GM23338 (cell line): Measurements from ENCODE around the gene KRT84. TPM values are rescaled to one million over a fixed set of nuclear protein-coding genes. Genes with fewer than 3 reads are reported as not detected.
"Not testable (repeated sequence)": the region's sequence is repeated elsewhere in the genome, so short reads cannot be mapped to it uniquely, and the experiment has no call there.

Experiments used
- ATAC-seq: fragments of 200-7000 bp; cut with Tn5 transposase; 3 replicates; pipeline ENCODE4 v1.9.1; 2020
- DNase-seq: peaks from one replicate; pipeline ENCODE4 v3.0.0-alpha.2; 2015; ENCODE audit warnings: low spot score
- H2AFZ ChIP-seq: fragments of 200-600 bp; sonication (generic); 2 replicates; pipeline ENCODE4 v1.8.0; 2016; ENCODE audit warnings: antibody characterized with exemption, mild to moderate bottlenecking, moderate library complexity
- H3F3A ChIP-seq: fragments of 200-600 bp; sonication (generic); replicated peaks from 2 replicates; pipeline ENCODE4 v1.8.0; 2017; ENCODE audit warnings: antibody characterized with exemption, mixed run types, low read depth
- H3K27ac ChIP-seq: fragments of 200-600 bp; sonication (generic); 2 replicates; pipeline ENCODE4 v1.6.1; 2016; ENCODE audit warnings: low read depth
- H3K27me3 ChIP-seq: fragments of 200-600 bp; sonication (generic); 2 replicates; pipeline ENCODE4 v1.8.0; 2016; ENCODE audit warnings: mild to moderate bottlenecking, mixed run types, moderate library complexity; ENCODE audit not compliant: insufficient read depth
- H3K36me3 ChIP-seq: fragments of 200-600 bp; sonication (generic); 2 replicates; pipeline ENCODE4 v1.8.0; 2016; ENCODE audit warnings: mild to moderate bottlenecking; ENCODE audit not compliant: insufficient read depth
- H3K4me1 ChIP-seq: fragments of 200-600 bp; sonication (generic); 2 replicates; pipeline ENCODE4 v1.8.0; 2016; ENCODE audit warnings: mild to moderate bottlenecking, moderate library complexity; ENCODE audit not compliant: insufficient read depth
- H3K4me2 ChIP-seq: fragments of 200-600 bp; sonication (generic); 2 replicates; pipeline ENCODE4 v1.7.1; 2017; ENCODE audit warnings: mixed run types
- H3K4me3 ChIP-seq: fragments of 200-600 bp; sonication (generic); 2 replicates; pipeline ENCODE4 v1.6.1; 2016; ENCODE audit warnings: mixed run types
- H3K79me2 ChIP-seq: fragments of 200-600 bp; sonication (generic); replicated peaks from 2 replicates; pipeline ENCODE4 v1.8.0; 2017; ENCODE audit warnings: mild to moderate bottlenecking; ENCODE audit not compliant: insufficient read depth
- H3K9me2 ChIP-seq: fragments of 200-600 bp; sonication (generic); 2 replicates; pipeline ENCODE4 v1.8.0; 2017; ENCODE audit not compliant: insufficient read depth
- H4K20me1 ChIP-seq: fragments of 200-600 bp; sonication (generic); replicated peaks from 2 replicates; pipeline ENCODE4 v1.8.0; 2017; ENCODE audit warnings: mild to moderate bottlenecking; ENCODE audit not compliant: insufficient read depth
- H3K27ac Mint-ChIP-seq: 2 replicates; pipeline ENCODE4 v1.8.0; 2020; ENCODE audit warnings: inconsistent platforms, mild to moderate bottlenecking, moderate library complexity, mixed read lengths
- H3K27me3 Mint-ChIP-seq: 3 replicates; pipeline ENCODE4 v1.8.0; 2022; ENCODE audit warnings: low read depth, mild to moderate bottlenecking, moderate library complexity, mixed read lengths, inconsistent platforms; ENCODE audit not compliant: insufficient read depth, poor library complexity
- H3K36me3 Mint-ChIP-seq: 3 replicates; pipeline ENCODE4 v1.8.0; 2021; ENCODE audit warnings: low read depth, mild to moderate bottlenecking, inconsistent platforms, moderate library complexity, mixed read lengths
- H3K4me1 Mint-ChIP-seq: 3 replicates; pipeline ENCODE4 v1.8.0; 2020; ENCODE audit warnings: mild to moderate bottlenecking, inconsistent platforms, mixed read lengths
- H3K4me3 Mint-ChIP-seq: 3 replicates; pipeline ENCODE4 v1.8.0; 2021; ENCODE audit warnings: moderate library complexity, mild to moderate bottlenecking, inconsistent platforms, mixed read lengths
- H3K9me3 Mint-ChIP-seq: 3 replicates; pipeline ENCODE4 v1.8.0; 2020; ENCODE audit warnings: moderate library complexity, mild to moderate bottlenecking, inconsistent platforms, mixed read lengths
- EZH2 ChIP-seq: fragments of 200-600 bp; sonication (generic); IDR thresholded peaks from one replicate; pipeline ENCODE4 v1.8.0; 2017; ENCODE audit warnings: antibody characterized with exemption, mild to moderate bottlenecking, low read depth; ENCODE audit not compliant: unreplicated experiment
- NANOG ChIP-seq: IDR thresholded peaks from 2 replicates; pipeline ENCODE4 v1.6.1; 2016; ENCODE audit warnings: antibody characterized with exemption, borderline replicate concordance
- ZNF114 ChIP-seq: fragments of 250-450 bp; sonication (Bioruptor Pico); IDR thresholded peaks from 2 replicates; pipeline ENCODE4 v1.5.0; 2020; ENCODE audit warnings: mild to moderate bottlenecking, moderate library complexity
- ZNF331 ChIP-seq: fragments of 250-450 bp; sonication (Bioruptor Pico); IDR thresholded peaks from 2 replicates; pipeline ENCODE4 v1.5.0; 2020; ENCODE audit warnings: low read depth, mild to moderate bottlenecking, moderate library complexity
- polyA plus RNA-seq: library from polyadenylated mRNA; unstranded; fragments of >200 nt; fragmentation: Nextera tagmentation; extraction: Ambion mirVana; gene quantifications from 2 replicates; pipeline ENCODE4 v1.2.1, GENCODE V29; 2016
- total RNA-seq: library from RNA; depleted of rRNA; stranded (reverse); fragments of >200 nt; shearing (Covaris generic); gene quantifications from 2 replicates; pipeline ENCODE4 v1.2.3, GENCODE V29; 2014
- TF ChIP-seq, protein P1 (sequence below), 2 experiments: fragments of 200-600 bp in 1 of 2; sonication (generic) in 1 of 2; conservative IDR thresholded peaks; 2 replicates each; pipeline versions ENCODE4 v1.5.1 to v1.6.1; 2016 to 2017; ENCODE audit warnings: antibody characterized with exemption in 2 of 2, low read depth in 2 of 2, mild to moderate bottlenecking in 2 of 2, moderate library complexity in 1 of 2

KRT84 gene
- total and polyA plus RNA-seq, 2 experiments from 2014 or later: not detected

DNA sequence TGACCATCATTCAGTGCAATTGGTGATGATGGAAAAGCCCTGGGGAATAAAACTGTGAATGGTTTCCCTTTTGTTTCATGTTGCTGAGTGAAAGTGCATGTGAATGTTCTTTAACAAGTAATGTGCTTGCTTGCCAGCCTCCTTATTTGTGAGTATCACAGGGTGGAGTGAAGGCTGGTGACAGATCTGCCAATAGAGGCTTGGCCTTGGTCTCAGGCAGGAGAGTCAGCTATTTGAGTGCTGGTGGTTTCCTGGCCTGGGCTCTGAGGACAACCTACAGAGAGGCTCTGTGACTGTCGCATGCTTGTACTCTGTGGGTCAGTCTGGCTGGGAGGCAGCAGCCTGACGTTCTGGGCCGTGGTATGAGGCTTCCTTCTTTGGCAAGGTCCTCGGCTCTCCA, 38.9 kb downstream of the KRT84 start (continued):
- TF ChIP-seq, protein P1, sequence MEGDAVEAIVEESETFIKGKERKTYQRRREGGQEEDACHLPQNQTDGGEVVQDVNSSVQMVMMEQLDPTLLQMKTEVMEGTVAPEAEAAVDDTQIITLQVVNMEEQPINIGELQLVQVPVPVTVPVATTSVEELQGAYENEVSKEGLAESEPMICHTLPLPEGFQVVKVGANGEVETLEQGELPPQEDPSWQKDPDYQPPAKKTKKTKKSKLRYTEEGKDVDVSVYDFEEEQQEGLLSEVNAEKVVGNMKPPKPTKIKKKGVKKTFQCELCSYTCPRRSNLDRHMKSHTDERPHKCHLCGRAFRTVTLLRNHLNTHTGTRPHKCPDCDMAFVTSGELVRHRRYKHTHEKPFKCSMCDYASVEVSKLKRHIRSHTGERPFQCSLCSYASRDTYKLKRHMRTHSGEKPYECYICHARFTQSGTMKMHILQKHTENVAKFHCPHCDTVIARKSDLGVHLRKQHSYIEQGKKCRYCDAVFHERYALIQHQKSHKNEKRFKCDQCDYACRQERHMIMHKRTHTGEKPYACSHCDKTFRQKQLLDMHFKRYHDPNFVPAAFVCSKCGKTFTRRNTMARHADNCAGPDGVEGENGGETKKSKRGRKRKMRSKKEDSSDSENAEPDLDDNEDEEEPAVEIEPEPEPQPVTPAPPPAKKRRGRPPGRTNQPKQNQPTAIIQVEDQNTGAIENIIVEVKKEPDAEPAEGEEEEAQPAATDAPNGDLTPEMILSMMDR (conservative IDR thresholded peaks at IDR 0.05; ENCODE audit: low read depth in 2 of 2): no peak
- TF ChIP-seq ZNF114 (no peak), EZH2 (no peak), NANOG (no peak)

DNA sequence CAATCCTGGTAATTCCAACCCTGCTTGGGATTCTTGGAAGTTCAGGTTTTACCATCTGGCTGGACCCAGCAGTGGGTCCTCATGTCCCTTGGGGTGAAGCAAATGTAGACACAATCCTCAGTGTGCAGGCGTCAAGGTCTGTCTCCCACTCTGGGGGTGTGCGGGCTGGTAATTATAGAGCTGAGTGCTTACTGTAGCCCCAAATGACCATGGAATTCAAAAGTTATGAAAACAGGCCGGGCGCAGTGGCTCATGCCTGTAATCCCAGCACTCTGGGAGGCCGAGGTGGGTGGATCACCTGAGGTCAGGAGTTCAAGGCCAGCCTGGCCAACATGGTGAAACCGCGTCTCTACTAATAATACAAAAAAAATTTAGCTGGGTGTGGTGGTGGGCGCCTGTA, 40.4 kb downstream of the KRT84 start:
- H3K27ac Mint-ChIP-seq, H3K27ac ChIP-seq, H3K79me2 ChIP-seq, H2AFZ ChIP-seq, DNase-seq, H3K36me3 ChIP-seq, H3K27me3 ChIP-seq, H4K20me1 ChIP-seq, H3K9me2 ChIP-seq, H3K36me3 Mint-ChIP-seq, H3K4me2 ChIP-seq, H3K4me1 ChIP-seq, H3K4me3 ChIP-seq, ATAC-seq, H3K4me1 Mint-ChIP-seq, H3K4me3 Mint-ChIP-seq, H3K9me3 Mint-ChIP-seq, H3F3A ChIP-seq: not testable (repeated sequence)
- H3K27me3 Mint-ChIP-seq: peaks cover 11% of the 10 kb centered on the region

DNA sequence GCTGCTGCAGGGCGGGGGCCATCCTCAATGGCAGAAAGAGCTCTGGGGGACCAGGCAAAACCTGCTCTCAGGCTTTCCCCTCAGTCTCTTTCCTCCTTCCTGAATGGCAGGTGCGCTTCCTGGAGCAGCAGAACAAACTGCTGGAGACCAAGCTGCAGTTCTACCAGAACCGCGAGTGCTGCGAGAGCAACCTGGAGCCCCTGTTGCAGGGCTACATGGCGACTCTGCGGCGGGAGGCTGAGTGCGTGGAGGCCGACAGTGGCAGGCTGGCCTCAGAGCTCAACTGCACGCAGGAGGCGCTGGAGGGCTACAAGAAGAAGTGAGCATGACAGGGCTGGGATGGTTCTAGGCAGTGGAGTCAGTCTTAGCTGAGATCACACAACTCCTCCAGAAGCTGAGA, 41.3 kb downstream of the KRT84 start:
- Histone ChIP-seq H3F3A (no peaks in the 10 kb centered on the region), H3K27me3 (no peaks in the 10 kb centered on the region), H3K9me2 (no peaks in the 10 kb centered on the region), H3K4me1 (no peaks in the 10 kb centered on the region), H3K4me3 (no peak overlapping the region), H3K27ac (no peak overlapping the region), H3K36me3 (no peaks in the 10 kb centered on the region), H3K4me2 (no peak overlapping the region), H4K20me1 (no peaks in the 10 kb centered on the region), H3K79me2 (no peaks in the 10 kb centered on the region), H2AFZ (no peak overlapping the region)
- peaks cover 11% of the 10 kb centered on the region for H3K27me3 Mint-ChIP-seq
- H3K4me1 Mint-ChIP-seq: no peaks in the 10 kb centered on the region
- H3K36me3 Mint-ChIP-seq: no peaks in the 10 kb centered on the region
- no peaks in the 10 kb centered on the region for H3K9me3 Mint-ChIP-seq
- DNase-seq: no peak
- no peak for ATAC-seq
- TF ChIP-seq, protein P1 (conservative IDR thresholded peaks at IDR 0.05; ENCODE audit: low read depth in 2 of 2): peak in 1 of 2 experiments; percentile 21; a peak in 1 of 4 replicates
- no peak for TF ChIP-seq NANOG
- H3K27ac Mint-ChIP-seq: no peak overlapping the region
- no peak overlapping the region for H3K4me3 Mint-ChIP-seq

GRCh38 chr12:52343550-52343949, 41.9 kb downstream of the KRT84 start:
- Histone ChIP-seq H3K4me1 (no peaks in the 10 kb centered on the region), H3F3A (no peaks in the 10 kb centered on the region), H3K79me2 (no peaks in the 10 kb centered on the region), H2AFZ (no peak overlapping the region), H3K27ac (no peak overlapping the region), H3K4me2 (no peak overlapping the region), H3K36me3 (no peaks in the 10 kb centered on the region), H3K27me3 (no peaks in the 10 kb centered on the region), H3K4me3 (no peak overlapping the region), H3K9me2 (no peaks in the 10 kb centered on the region), H4K20me1 (no peaks in the 10 kb centered on the region)
- H3K27me3 Mint-ChIP-seq: peaks cover 13% of the 10 kb centered on the region
- ATAC-seq (no peak), DNase-seq (no peak)
- no peaks in the 10 kb centered on the region for H3K4me1 Mint-ChIP-seq
- no peak overlapping the region for H3K4me3 Mint-ChIP-seq
- H3K27ac Mint-ChIP-seq: no peak overlapping the region
- H3K36me3 Mint-ChIP-seq: no peaks in the 10 kb centered on the region
- TF ChIP-seq ZNF331 (CRISPR knock-in tag): no peak
- no peaks in the 10 kb centered on the region for H3K9me3 Mint-ChIP-seq
